ENCODE measurements around the gene RCC1. TPM values are rescaled to one million over a fixed set of nuclear protein-coding genes. Genes with fewer than 3 reads are reported as not detected.

RCC1 gene
- total RNA-seq, 2 experiments from 2014 or later, result 8.5 to 9.9 TPM

DNA sequence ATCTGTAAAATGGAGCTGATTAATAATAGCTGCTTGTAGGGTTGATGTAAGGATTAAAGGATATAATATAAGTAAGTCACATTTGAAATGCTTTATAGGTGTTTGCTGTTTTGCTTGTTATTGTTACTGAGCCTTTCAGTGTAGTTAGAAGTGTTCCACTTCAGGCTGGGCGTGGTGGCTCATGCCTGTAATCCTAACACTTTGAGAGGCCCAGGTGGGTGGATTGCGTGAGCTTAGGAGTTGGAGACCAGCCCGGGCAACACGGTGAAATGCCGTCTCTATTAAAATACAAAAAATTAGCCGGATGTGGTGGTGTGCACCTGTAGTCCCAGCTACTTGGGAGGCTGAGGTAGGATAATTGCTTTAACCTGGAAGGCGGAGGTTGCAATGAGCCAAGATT is 59.2 kb downstream of the RCC1 start:
- TF ChIP-seq, protein P1, sequence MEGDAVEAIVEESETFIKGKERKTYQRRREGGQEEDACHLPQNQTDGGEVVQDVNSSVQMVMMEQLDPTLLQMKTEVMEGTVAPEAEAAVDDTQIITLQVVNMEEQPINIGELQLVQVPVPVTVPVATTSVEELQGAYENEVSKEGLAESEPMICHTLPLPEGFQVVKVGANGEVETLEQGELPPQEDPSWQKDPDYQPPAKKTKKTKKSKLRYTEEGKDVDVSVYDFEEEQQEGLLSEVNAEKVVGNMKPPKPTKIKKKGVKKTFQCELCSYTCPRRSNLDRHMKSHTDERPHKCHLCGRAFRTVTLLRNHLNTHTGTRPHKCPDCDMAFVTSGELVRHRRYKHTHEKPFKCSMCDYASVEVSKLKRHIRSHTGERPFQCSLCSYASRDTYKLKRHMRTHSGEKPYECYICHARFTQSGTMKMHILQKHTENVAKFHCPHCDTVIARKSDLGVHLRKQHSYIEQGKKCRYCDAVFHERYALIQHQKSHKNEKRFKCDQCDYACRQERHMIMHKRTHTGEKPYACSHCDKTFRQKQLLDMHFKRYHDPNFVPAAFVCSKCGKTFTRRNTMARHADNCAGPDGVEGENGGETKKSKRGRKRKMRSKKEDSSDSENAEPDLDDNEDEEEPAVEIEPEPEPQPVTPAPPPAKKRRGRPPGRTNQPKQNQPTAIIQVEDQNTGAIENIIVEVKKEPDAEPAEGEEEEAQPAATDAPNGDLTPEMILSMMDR (IDR thresholded peaks at IDR 0.05), result no peak
- Mint-ChIP-seq H3K4me3 (no peak overlapping the region), H3K27me3 (no peaks in the 10 kb centered on the region), H3K4me1 (ENCODE audit: low read depth) (no peaks in the 10 kb centered on the region), H3K9me3 (no peaks in the 10 kb centered on the region), H3K27ac (no peak overlapping the region), H3K36me3 (ENCODE audit: low read depth) (peaks cover 70% of the 10 kb centered on the region)
- Histone ChIP-seq H3K27me3 (ENCODE audit: control insufficient read depth in 1 of 2, insufficient read depth in 2 of 2, low read length in 2 of 2) (no peaks in the 10 kb centered on the region), H3K27ac (ENCODE audit: low read depth in 1 of 2, low read length in 2 of 2) (no peak overlapping the region), H3K4me1 (ENCODE audit: insufficient read depth, low read length) (no peaks in the 10 kb centered on the region), H3K9me3 (ENCODE audit: control insufficient read depth in 1 of 2, insufficient read depth in 1 of 2, low read length in 2 of 2) (no peaks in the 10 kb centered on the region), H3K36me3 (ENCODE audit: insufficient read depth, low read length) (peaks cover 75% of the 10 kb centered on the region), H3K4me3 (ENCODE audit: low read length) (no peak overlapping the region)
- intact Hi-C loops (cut with DNase I, micrococcal nuclease), result no loop called here
- DNase-seq (no peak), ATAC-seq (ENCODE audit: poor library complexity) (no peak)
- POLR2A ChIA-PET, result interaction anchor here (0.9 to 1.6 kb wide), 2 partner anchors 12 to 16 kb away, joined by 3 to 4 read pairs; partner anchors contain the start of gene TRNAU1AP
- CTCF ChIA-PET, result interaction anchor here (2.2 kb wide), 1 partner anchor 16 kb away, joined by 6 read pairs; no protein-coding TSS in a partner anchor

GRCh38 chr1:28565726-28566125 is 59.9 kb downstream of the RCC1 start:
- H3K27ac ChIP-seq (ENCODE audit: low read depth in 1 of 2, low read length in 2 of 2), result no peak overlapping the region
- intact Hi-C loops (cut with DNase I, micrococcal nuclease), result no loop called here
- POLR2A ChIA-PET, result interaction anchor here (0.9 kb wide), 1 partner anchor 15 kb away, joined by 3 read pairs; no protein-coding TSS in a partner anchor

DNA sequence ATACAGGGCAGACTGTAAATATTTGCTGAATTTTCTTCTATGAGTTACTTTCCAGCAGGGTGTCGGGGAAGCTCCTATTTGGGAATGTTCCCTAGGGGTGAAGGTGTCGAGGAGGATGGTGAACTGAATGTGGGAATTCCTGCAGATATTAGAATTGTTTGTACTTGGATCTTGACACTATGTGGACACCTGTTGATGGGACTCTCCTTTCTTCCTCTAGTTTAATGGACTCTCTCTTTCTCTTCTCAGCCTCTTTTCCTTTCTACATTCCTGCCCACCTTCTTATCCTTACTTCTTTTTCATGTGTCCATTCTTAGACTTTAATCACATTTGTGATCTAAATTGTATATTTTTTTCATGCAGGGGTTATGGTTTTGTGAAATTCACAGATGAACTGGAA is 61.1 kb downstream of the RCC1 start:
- ChIA-PET POLR2A (interaction anchor here (1.0 kb wide), 1 partner anchor 14 kb away, joined by 3 read pairs; no protein-coding TSS in a partner anchor), CTCF (interaction anchor here (1.0 kb wide), 1 partner anchor 14 kb away, joined by 3 read pairs; no protein-coding TSS in a partner anchor)
- intact Hi-C loops (cut with DNase I, micrococcal nuclease), result no loop called here
- H3K4me1 ChIP-seq (ENCODE audit: insufficient read depth, low read length), result no peaks in the 10 kb centered on the region
- DNase-seq, result no peak
- Mint-ChIP-seq H3K9me3 (no peaks in the 10 kb centered on the region), H3K36me3 (ENCODE audit: low read depth) (peaks cover 70% of the 10 kb centered on the region), H3K27me3 (no peaks in the 10 kb centered on the region), H3K27ac (no peak overlapping the region), H3K4me1 (ENCODE audit: low read depth) (no peaks in the 10 kb centered on the region), H3K4me3 (no peak overlapping the region)
- H3K27me3 ChIP-seq (ENCODE audit: control insufficient read depth in 1 of 2, insufficient read depth in 2 of 2, low read length in 2 of 2), result no peaks in the 10 kb centered on the region
- H3K4me3 ChIP-seq (ENCODE audit: low read length), result no peak overlapping the region
- H3K36me3 ChIP-seq (ENCODE audit: insufficient read depth, low read length), result peaks cover 70% of the 10 kb centered on the region
- TF ChIP-seq, protein P1 (IDR thresholded peaks at IDR 0.05), result no peak
- ATAC-seq (ENCODE audit: poor library complexity), result no peak
- no peaks in the 10 kb centered on the region for H3K9me3 ChIP-seq (ENCODE audit: control insufficient read depth in 1 of 2, insufficient read depth in 1 of 2, low read length in 2 of 2)
- H3K27ac ChIP-seq (ENCODE audit: low read depth in 1 of 2, low read length in 2 of 2), result no peak overlapping the region

More at GRCh38 chr1:28565726-28566125, 59.9 kb downstream of the RCC1 start:
- Mint-ChIP-seq H3K27ac (no peak overlapping the region), H3K4me3 (no peak overlapping the region), H3K9me3 (no peaks in the 10 kb centered on the region), H3K36me3 (ENCODE audit: low read depth) (peaks cover 70% of the 10 kb centered on the region), H3K27me3 (no peaks in the 10 kb centered on the region), H3K4me1 (ENCODE audit: low read depth) (no peaks in the 10 kb centered on the region)
- no peak for ATAC-seq (ENCODE audit: poor library complexity)
- Histone ChIP-seq H3K4me1 (ENCODE audit: insufficient read depth, low read length) (no peaks in the 10 kb centered on the region), H3K27me3 (ENCODE audit: control insufficient read depth in 1 of 2, insufficient read depth in 2 of 2, low read length in 2 of 2) (no peaks in the 10 kb centered on the region), H3K9me3 (ENCODE audit: control insufficient read depth in 1 of 2, insufficient read depth in 1 of 2, low read length in 2 of 2) (no peaks in the 10 kb centered on the region), H3K4me3 (ENCODE audit: low read length) (no peak overlapping the region), H3K36me3 (ENCODE audit: insufficient read depth, low read length) (peaks cover 70% of the 10 kb centered on the region)
- CTCF ChIA-PET, result no interaction called here
- TF ChIP-seq, protein P1 (IDR thresholded peaks at IDR 0.05), result no peak
- DNase-seq, result no peak

Measured in CD4-positive, alpha-beta T cell (primary cell).